PC-3 (cell line): ENCODE data around the gene BPGM.

ENCODE experiments used
- EZH2 ChIP-seq: fragments of 300-600 bp; sonication (generic); IDR thresholded peaks from one replicate; pipeline ENCODE4 v1.6.1; 2017; ENCODE audit warnings: antibody characterized with exemption, mild to moderate bottlenecking, low read length; ENCODE audit not compliant: unreplicated experiment
- EZH2phosphoT487 ChIP-seq: fragments of 300-600 bp; sonication (generic); IDR thresholded peaks from 2 replicates; pipeline ENCODE4 v1.6.1; 2018; ENCODE audit warnings: mild to moderate bottlenecking, antibody characterized with exemption, low read length, borderline replicate concordance
- TF ChIP-seq, protein P1 (sequence below): fragments of 300-600 bp; sonication (generic); conservative IDR thresholded peaks from 2 replicates; pipeline ENCODE4 v1.5.1; 2017; ENCODE audit warnings: antibody characterized with exemption, low read depth, mild to moderate bottlenecking, low read length

DNA sequence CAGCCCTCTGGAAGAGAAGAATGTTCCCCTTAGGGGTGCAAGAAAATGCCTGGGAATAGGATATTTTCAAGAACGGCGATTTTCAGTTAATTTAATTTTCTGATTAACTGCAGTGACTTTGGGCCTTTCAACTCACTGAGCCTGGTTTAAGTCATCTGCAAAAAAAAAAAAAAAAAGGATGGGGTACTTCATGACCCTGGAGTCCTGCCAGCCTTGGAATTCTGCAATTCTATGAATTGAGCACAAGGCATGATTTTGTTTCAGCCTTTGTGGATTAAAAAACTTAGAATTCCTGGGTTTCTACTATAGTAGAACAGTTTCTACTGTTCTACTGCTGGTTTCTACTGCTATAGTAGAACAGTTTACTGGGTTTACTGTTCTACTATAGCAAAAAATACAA is 74.5 kb downstream of the BPGM start:
- TF ChIP-seq EZH2 (no peak), EZH2phosphoT487 (no peak)
- TF ChIP-seq, protein P1, sequence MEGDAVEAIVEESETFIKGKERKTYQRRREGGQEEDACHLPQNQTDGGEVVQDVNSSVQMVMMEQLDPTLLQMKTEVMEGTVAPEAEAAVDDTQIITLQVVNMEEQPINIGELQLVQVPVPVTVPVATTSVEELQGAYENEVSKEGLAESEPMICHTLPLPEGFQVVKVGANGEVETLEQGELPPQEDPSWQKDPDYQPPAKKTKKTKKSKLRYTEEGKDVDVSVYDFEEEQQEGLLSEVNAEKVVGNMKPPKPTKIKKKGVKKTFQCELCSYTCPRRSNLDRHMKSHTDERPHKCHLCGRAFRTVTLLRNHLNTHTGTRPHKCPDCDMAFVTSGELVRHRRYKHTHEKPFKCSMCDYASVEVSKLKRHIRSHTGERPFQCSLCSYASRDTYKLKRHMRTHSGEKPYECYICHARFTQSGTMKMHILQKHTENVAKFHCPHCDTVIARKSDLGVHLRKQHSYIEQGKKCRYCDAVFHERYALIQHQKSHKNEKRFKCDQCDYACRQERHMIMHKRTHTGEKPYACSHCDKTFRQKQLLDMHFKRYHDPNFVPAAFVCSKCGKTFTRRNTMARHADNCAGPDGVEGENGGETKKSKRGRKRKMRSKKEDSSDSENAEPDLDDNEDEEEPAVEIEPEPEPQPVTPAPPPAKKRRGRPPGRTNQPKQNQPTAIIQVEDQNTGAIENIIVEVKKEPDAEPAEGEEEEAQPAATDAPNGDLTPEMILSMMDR: no peak
